ENCODE data around the gene SPRTN. TPM values are rescaled to one million over a fixed set of nuclear protein-coding genes. Genes with fewer than 3 reads are reported as not detected.

The SPRTN gene
- total and polyA plus RNA-seq, 2 experiments from 2014 or later, result 7.5 to 12.5 TPM

DNA sequence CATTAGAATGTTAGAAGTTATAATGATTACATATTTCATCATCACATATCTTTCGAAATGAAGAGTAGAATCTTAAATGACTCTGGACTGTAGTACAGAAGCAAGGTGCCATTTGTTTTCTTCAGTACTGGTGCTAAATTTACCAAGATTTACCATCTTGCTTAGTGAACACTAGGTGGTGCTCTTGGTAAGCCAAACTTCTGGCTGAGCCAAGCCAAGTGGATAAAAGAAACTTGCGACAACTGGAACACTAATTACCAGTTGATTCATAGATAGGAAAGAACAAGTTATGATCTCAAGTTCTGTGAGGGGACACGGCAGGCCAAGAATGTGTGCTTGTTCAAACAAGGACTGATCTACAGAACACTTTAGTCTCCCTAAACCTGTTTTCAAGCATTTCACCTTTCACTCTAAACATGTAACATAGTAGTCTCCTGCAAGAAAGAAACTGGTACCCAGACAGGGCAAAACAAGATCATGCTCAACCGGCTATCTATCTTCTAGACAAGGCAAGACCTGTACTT is 19.8 kb downstream of the SPRTN start:
- WGBS (ENCODE audit: low lambda C conversion rate, missing lambda C conversion rate), result 21% methylated on average over 4 of the region's 4 CpGs
- no peaks in the 10 kb centered on the region for H3K9me2 ChIP-seq (replicated peaks; ENCODE audit: insufficient read depth)
- no peaks in the 10 kb centered on the region for H3K9me3 ChIP-seq (ENCODE audit: low read depth)
- no peak overlapping the region for H3K4me3 ChIP-seq
- no peak overlapping the region for H2AFZ ChIP-seq
- DNase-seq (ENCODE audit: low spot score), result peak; percentile 79
- H3K27ac ChIP-seq, result peak overlapping the region; percentile 13
- H3K79me2 ChIP-seq, result no peaks in the 10 kb centered on the region
- H3K27me3 ChIP-seq, result no peaks in the 10 kb centered on the region
- H3K36me3 ChIP-seq (replicated peaks; ENCODE audit: insufficient read depth, low read depth), result no peaks in the 10 kb centered on the region
- TF ChIP-seq EZH2phosphoT487 (IDR thresholded peaks at IDR 0.05; ENCODE audit: low read depth, severe bottlenecking, unreplicated experiment) (no peak), CTCF (IDR thresholded peaks at IDR 0.05; ENCODE audit: poor library complexity) (peak; percentile 80)
- peak overlapping the region; percentile 24 for H3K4me2 ChIP-seq
- no peaks in the 10 kb centered on the region for H4K20me1 ChIP-seq (ENCODE audit: insufficient read depth, poor library complexity, severe bottlenecking)
- no peaks in the 10 kb centered on the region for H3K4me1 ChIP-seq (ENCODE audit: insufficient read depth)

DNA sequence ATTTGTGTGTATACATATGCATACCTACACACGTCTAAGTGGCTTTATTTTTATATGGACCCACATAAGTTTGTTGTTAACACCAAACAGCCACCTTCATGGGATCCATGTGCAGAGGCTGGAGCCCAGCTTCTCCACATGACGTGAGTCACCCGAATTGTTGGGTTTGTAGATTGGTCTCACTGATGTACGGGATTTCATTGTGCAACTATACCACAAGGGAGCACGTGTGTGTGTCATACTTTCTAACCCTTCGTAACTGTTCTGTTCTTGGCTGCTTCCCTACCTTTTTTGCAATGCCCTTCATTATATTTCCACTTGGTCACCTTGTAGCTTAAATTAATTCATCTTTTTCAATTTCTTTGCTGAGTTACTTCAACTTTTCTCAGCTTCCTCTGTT is 21.0 kb downstream of the SPRTN start:
- WGBS (ENCODE audit: low lambda C conversion rate, missing lambda C conversion rate), result 89% methylated on average over 6 of the region's 6 CpGs
- H4K20me1 ChIP-seq (ENCODE audit: insufficient read depth, poor library complexity, severe bottlenecking), result no peaks in the 10 kb centered on the region
- H3K9me2 ChIP-seq (replicated peaks; ENCODE audit: insufficient read depth), result no peaks in the 10 kb centered on the region
- TF ChIP-seq EZH2phosphoT487 (IDR thresholded peaks at IDR 0.05; ENCODE audit: low read depth, severe bottlenecking, unreplicated experiment) (no peak), CTCF (IDR thresholded peaks at IDR 0.05; ENCODE audit: poor library complexity) (no peak), EZH2 (IDR thresholded peaks at IDR 0.05; ENCODE audit: borderline replicate concordance) (no peak)
- no peaks in the 10 kb centered on the region for H3K79me2 ChIP-seq
- H3K4me3 ChIP-seq, result no peak overlapping the region
- H3K27ac ChIP-seq, result no peak overlapping the region
- H3K36me3 ChIP-seq (replicated peaks; ENCODE audit: insufficient read depth, low read depth), result no peaks in the 10 kb centered on the region
- H3K9me3 ChIP-seq (ENCODE audit: low read depth), result no peaks in the 10 kb centered on the region
- no peaks in the 10 kb centered on the region for H3K4me1 ChIP-seq (ENCODE audit: insufficient read depth)
- no peak for DNase-seq (ENCODE audit: low spot score)
- H2AFZ ChIP-seq, result no peak overlapping the region
- H3K27me3 ChIP-seq, result no peaks in the 10 kb centered on the region
- no peak overlapping the region for H3K4me2 ChIP-seq

DNA sequence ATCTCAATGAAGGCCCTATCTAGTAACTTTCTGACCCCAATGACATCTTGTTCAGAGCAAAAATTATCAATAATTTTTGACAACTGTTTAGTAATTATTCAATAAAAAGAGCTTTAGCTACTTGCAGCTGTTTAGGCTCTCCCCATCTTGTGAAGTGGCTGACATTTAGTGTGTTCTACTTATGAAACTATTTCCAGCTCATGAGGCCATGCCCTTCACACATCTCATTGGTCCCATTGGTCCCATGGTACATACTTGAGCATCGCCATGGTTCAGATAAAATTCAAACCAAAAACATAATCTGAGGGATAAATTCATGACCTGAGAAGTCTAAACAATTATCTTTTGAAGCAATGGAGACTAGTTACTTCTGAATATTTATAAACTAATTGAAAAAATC is 24.2 kb downstream of the SPRTN start:
- Histone ChIP-seq H3K4me3 (no peak overlapping the region), H3K36me3 (replicated peaks; ENCODE audit: insufficient read depth, low read depth) (no peaks in the 10 kb centered on the region), H3K79me2 (no peaks in the 10 kb centered on the region), H3K4me2 (no peak overlapping the region), H3K9me3 (ENCODE audit: low read depth) (no peaks in the 10 kb centered on the region), H4K20me1 (ENCODE audit: insufficient read depth, poor library complexity, severe bottlenecking) (peaks cover 3% of the 10 kb centered on the region), H3K27me3 (no peaks in the 10 kb centered on the region), H3K9me2 (replicated peaks; ENCODE audit: insufficient read depth) (no peaks in the 10 kb centered on the region), H2AFZ (no peak overlapping the region), H3K4me1 (ENCODE audit: insufficient read depth) (no peaks in the 10 kb centered on the region), H3K27ac (no peak overlapping the region)
- no peak for DNase-seq (ENCODE audit: low spot score)
- 96% methylated on average over 1 of the region's 1 CpG for WGBS (ENCODE audit: low lambda C conversion rate, missing lambda C conversion rate)
- TF ChIP-seq EZH2phosphoT487 (IDR thresholded peaks at IDR 0.05; ENCODE audit: low read depth, severe bottlenecking, unreplicated experiment) (no peak), EZH2 (IDR thresholded peaks at IDR 0.05; ENCODE audit: borderline replicate concordance) (no peak), CTCF (IDR thresholded peaks at IDR 0.05; ENCODE audit: poor library complexity) (no peak)

DNA sequence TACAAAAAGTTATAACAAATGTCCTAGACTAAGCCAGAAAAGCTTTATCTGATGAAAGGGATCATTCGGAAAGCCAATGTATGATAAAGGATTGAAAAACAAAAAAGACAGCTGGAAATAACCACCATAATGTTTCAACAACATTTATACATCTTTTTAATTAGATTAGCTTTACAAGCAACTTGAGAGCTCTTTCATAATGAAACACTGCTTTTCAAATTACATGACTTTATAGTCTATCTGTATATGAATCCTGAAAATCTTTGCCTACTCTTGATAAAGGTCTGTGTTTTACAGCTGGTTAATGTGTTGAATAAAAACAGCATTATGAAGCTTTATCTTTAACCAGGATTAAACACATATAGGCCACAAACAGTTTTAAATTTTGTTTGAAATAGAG is 25.5 kb downstream of the SPRTN start:
- no peaks in the 10 kb centered on the region for H3K9me2 ChIP-seq (replicated peaks; ENCODE audit: insufficient read depth)
- no peak overlapping the region for H3K4me2 ChIP-seq
- H3K27me3 ChIP-seq, result no peaks in the 10 kb centered on the region
- H3K9me3 ChIP-seq (ENCODE audit: low read depth), result no peaks in the 10 kb centered on the region
- no peaks in the 10 kb centered on the region for H3K79me2 ChIP-seq
- no peak overlapping the region for H3K4me3 ChIP-seq
- H4K20me1 ChIP-seq (ENCODE audit: insufficient read depth, poor library complexity, severe bottlenecking), result peaks cover 3% of the 10 kb centered on the region
- no peak overlapping the region for H3K27ac ChIP-seq
- TF ChIP-seq CTCF (IDR thresholded peaks at IDR 0.05; ENCODE audit: poor library complexity), result no peak
- TF ChIP-seq EZH2phosphoT487 (IDR thresholded peaks at IDR 0.05; ENCODE audit: low read depth, severe bottlenecking, unreplicated experiment), result no peak
- no peak for TF ChIP-seq EZH2 (IDR thresholded peaks at IDR 0.05; ENCODE audit: borderline replicate concordance)
- no peaks in the 10 kb centered on the region for H3K36me3 ChIP-seq (replicated peaks; ENCODE audit: insufficient read depth, low read depth)
- H3K4me1 ChIP-seq (ENCODE audit: insufficient read depth), result no peaks in the 10 kb centered on the region
- no peak for DNase-seq (ENCODE audit: low spot score)
- no peak overlapping the region for H2AFZ ChIP-seq
- WGBS (ENCODE audit: low lambda C conversion rate, missing lambda C conversion rate), result 68% methylated on average over 1 of the region's 1 CpG

All from hepatocyte (in vitro differentiated cells).